Cardiac atrium fibroblast (primary cell): Measurements from ENCODE around the gene PRAMEF4. TPM values are rescaled to one million over a fixed set of nuclear protein-coding genes. Genes with fewer than 3 reads are reported as not detected.

Experiments used
- total RNA-seq: library from RNA; depleted of rRNA; stranded (reverse); fragments of >200 nt; gene quantifications from 2 replicates; pipeline ENCODE4 v1.2.3, GENCODE V29; 2015

The PRAMEF4 gene
- not detected in 2 replicates for total RNA-seq

DNA sequence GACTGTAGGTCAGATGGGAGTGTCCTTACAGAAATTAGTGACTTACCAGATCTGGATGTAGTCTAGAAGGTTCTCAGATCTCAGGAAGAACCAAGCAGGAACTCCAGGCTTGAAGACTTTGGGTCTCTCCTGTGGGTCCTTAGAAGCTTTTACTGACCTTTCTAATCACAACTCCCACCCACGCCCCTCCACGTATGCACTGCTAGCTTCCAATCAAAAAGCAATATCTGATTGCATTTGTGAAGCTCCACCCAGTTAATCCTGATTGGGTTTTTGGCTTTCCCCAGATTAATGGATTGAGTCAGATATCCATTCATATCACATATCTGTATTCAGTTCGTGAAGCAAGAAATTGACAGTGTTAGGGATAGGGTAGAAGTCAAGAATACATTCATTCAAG lies at the start of gene PRAMEF4:
Gene PRAMEF4, minus strand, starts transcription at position 101 of the 400 bp plus-strand sequence. CDS start 2,807 bp downstream, outside the sequence.

GRCh38 chr1:12916310-12916709 lies 30.3 kb upstream of the PRAMEF4 start, which contains the start of gene PRAMEF7:
Gene PRAMEF7, plus strand, starts transcription at chr1:12916610. Its CDS starts 1,083 bp downstream, at chr1:12917693.

GRCh38 chr1:12898170-12898569 lies 12.2 kb upstream of the PRAMEF4 start, which contains the start of gene PRAMEF10:
Gene PRAMEF10, minus strand, starts transcription at chr1:12898270. Its CDS starts 2,423 bp downstream, at chr1:12895847.

DNA sequence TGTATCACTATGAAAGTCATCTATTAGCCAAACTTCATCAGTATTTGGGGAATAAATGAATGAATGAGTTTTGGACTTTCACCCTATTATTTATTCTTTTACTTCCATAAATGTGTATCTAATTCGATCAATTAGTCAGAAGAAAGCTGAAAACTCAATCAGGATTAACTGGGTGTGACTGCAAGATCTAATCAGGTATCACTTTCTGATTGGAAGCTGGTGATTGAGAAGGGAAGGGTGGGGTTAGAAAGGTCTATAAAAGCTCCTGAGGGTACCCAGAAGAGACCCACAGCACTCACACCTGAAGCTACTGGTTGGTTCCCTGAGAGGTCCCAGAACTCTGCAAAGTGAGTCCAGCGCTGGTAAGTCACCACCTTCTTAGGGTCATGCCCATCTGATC lies 29.2 kb downstream of the PRAMEF4 start, which contains the start of gene PRAMEF2:
Gene PRAMEF2, plus strand, starts transcription at position 301 of the 400 bp plus-strand sequence. CDS start 1,924 bp downstream, outside the sequence.

DNA sequence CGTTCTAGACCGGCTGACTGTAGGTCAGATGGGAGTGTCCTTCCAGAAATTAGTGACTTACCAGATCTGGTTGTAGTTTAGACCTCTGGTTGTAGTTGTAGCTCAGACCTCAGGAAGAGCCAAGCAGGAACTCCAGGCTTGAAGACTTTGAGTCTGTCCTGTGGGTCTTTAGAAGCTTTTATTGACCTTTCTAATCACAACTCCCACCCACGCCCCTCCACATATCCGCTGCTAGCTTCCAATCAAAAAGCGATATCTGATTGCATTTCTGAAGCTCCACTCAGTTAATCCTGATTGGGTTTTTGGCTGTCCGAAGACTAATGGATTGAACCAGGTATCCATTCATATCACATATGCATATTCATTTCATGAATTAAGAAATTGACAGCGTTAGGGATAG lies 37.4 kb downstream of the PRAMEF4 start, which contains the start of gene HNRNPCL1:
Gene HNRNPCL1, minus strand, starts transcription at position 101 of the 400 bp plus-strand sequence. CDS start 431 bp downstream, outside the sequence.

GRCh38 chr1:12831310-12831709 lies 54.7 kb downstream of the PRAMEF4 start, which contains the start of gene PRAMEF11:
Gene PRAMEF11, minus strand, starts transcription at chr1:12831410. Its CDS starts 2,621 bp downstream, at chr1:12828789.

Other genes starting within 250 kb of the PRAMEF4 start
- not detected in 2 replicates for gene AADACL4, start 242.1 kb downstream of the PRAMEF4 start, total RNA-seq
- gene AADACL3, start 170.1 kb downstream of the PRAMEF4 start, total RNA-seq: not detected in 2 replicates
- gene CFAP107, start 140.0 kb downstream of the PRAMEF4 start, total RNA-seq: not detected in 2 replicates
- gene PRAMEF12, start 112.5 kb downstream of the PRAMEF4 start, total RNA-seq: not detected in 2 replicates
- not detected in 2 replicates for gene PRAMEF1, start 94.8 kb downstream of the PRAMEF4 start, total RNA-seq
- not detected in 2 replicates for gene PRAMEF11, start 54.8 kb downstream of the PRAMEF4 start, total RNA-seq
- not detected in 2 replicates for gene HNRNPCL1, start 37.5 kb downstream of the PRAMEF4 start, total RNA-seq
- gene PRAMEF2, start 29.1 kb downstream of the PRAMEF4 start, total RNA-seq: not detected in 2 replicates
- gene PRAMEF10, start 12.1 kb upstream of the PRAMEF4 start, total RNA-seq: not detected in 2 replicates
- gene PRAMEF7, start 30.4 kb upstream of the PRAMEF4 start, total RNA-seq: not detected in 2 replicates
- not detected in 2 replicates for gene PRAMEF6, start 61.4 kb upstream of the PRAMEF4 start, total RNA-seq
- gene PRAMEF27, start 170.4 kb upstream of the PRAMEF4 start, total RNA-seq: not detected in 2 replicates
- gene HNRNPCL3, start 174.6 kb upstream of the PRAMEF4 start, total RNA-seq: not detected in 2 replicates
- not detected in 2 replicates for gene PRAMEF25, start 184.6 kb upstream of the PRAMEF4 start, total RNA-seq
- not detected in 2 replicates for gene HNRNPCL2, start 230.7 kb upstream of the PRAMEF4 start, total RNA-seq